Measurements from ENCODE around the gene ATP5IF1.
A peak's percentile ranks its signal among the peaks of the same experiment; 100 is the strongest.

ATP5IF1 gene

GRCh38 chr1:28200234-28200873, 35.6 kb upstream of the ATP5IF1 start:
- Histone ChIP-seq H3K4me1 (ENCODE audit: control insufficient read depth, insufficient read depth, low read length, poor library complexity, severe bottlenecking) (peaks cover 4% of the 10 kb centered on the region), H3K27ac (ENCODE audit: low read depth, low read length, severe bottlenecking) (no peak overlapping the region), H3K36me3 (ENCODE audit: control insufficient read depth, insufficient read depth, low read length) (peaks cover 69% of the 10 kb centered on the region), H3K9me3 (ENCODE audit: control insufficient read depth, low read length) (no peaks in the 10 kb centered on the region), H3K4me3 (ENCODE audit: extremely low read depth, insufficient read depth, low read length, poor library complexity, severe bottlenecking) (no peak overlapping the region)
- WGBS, 2 experiments (ENCODE audit: insufficient coverage in 2 of 2): 90 to 100% methylated on average over 1 to 4 of the region's 6 CpGs

GRCh38 chr1:28205243-28205642, 30.7 kb upstream of the ATP5IF1 start:
- no peaks in the 10 kb centered on the region for H3K4me1 ChIP-seq (ENCODE audit: control insufficient read depth, insufficient read depth, low read length, poor library complexity, severe bottlenecking)
- no peak overlapping the region for H3K27ac ChIP-seq (ENCODE audit: low read depth, low read length, severe bottlenecking)
- no peaks in the 10 kb centered on the region for H3K9me3 ChIP-seq (ENCODE audit: control insufficient read depth, low read length)
- WGBS, 2 experiments (ENCODE audit: insufficient coverage in 2 of 2): 92 to 93% methylated on average over 4 of the region's 4 CpGs
- H3K36me3 ChIP-seq (ENCODE audit: control insufficient read depth, insufficient read depth, low read length): peaks cover 88% of the 10 kb centered on the region
- no peak overlapping the region for H3K4me3 ChIP-seq (ENCODE audit: extremely low read depth, insufficient read depth, low read length, poor library complexity, severe bottlenecking)

- WGBS, 2 experiments (ENCODE audit: insufficient coverage in 2 of 2): 56 to 71% methylated on average over 1 to 2 of the region's 4 CpGs
- no peak overlapping the region for H3K4me3 ChIP-seq (ENCODE audit: extremely low read depth, insufficient read depth, low read length, poor library complexity, severe bottlenecking)
- no peak overlapping the region for H3K27ac ChIP-seq (ENCODE audit: low read depth, low read length, severe bottlenecking)
- no peaks in the 10 kb centered on the region for H3K4me1 ChIP-seq (ENCODE audit: control insufficient read depth, insufficient read depth, low read length, poor library complexity, severe bottlenecking)
- H3K9me3 ChIP-seq (ENCODE audit: control insufficient read depth, low read length): no peaks in the 10 kb centered on the region
- H3K36me3 ChIP-seq (ENCODE audit: control insufficient read depth, insufficient read depth, low read length): peaks cover 87% of the 10 kb centered on the region
Observed at GRCh38 chr1:28208818-28209441, 27.0 kb upstream of the ATP5IF1 start.

- no peak overlapping the region for H3K27ac ChIP-seq (ENCODE audit: low read depth, low read length, severe bottlenecking)
- H3K36me3 ChIP-seq (ENCODE audit: control insufficient read depth, insufficient read depth, low read length): peaks cover 85% of the 10 kb centered on the region
- H3K9me3 ChIP-seq (ENCODE audit: control insufficient read depth, low read length): no peaks in the 10 kb centered on the region
- H3K4me3 ChIP-seq (ENCODE audit: extremely low read depth, insufficient read depth, low read length, poor library complexity, severe bottlenecking): no peak overlapping the region
- WGBS, 2 experiments (ENCODE audit: insufficient coverage in 2 of 2): 86 to 100% methylated on average over 1 of the region's 1 CpG
- no peaks in the 10 kb centered on the region for H3K4me1 ChIP-seq (ENCODE audit: control insufficient read depth, insufficient read depth, low read length, poor library complexity, severe bottlenecking)
Observed at GRCh38 chr1:28209700-28210099, 26.2 kb upstream of the ATP5IF1 start.

- H3K36me3 ChIP-seq (ENCODE audit: control insufficient read depth, insufficient read depth, low read length): peaks cover 61% of the 10 kb centered on the region
- no peak overlapping the region for H3K4me3 ChIP-seq (ENCODE audit: extremely low read depth, insufficient read depth, low read length, poor library complexity, severe bottlenecking)
- no peak overlapping the region for H3K27ac ChIP-seq (ENCODE audit: low read depth, low read length, severe bottlenecking)
- H3K4me1 ChIP-seq (ENCODE audit: control insufficient read depth, insufficient read depth, low read length, poor library complexity, severe bottlenecking): no peaks in the 10 kb centered on the region
- WGBS, 2 experiments (ENCODE audit: insufficient coverage in 2 of 2): 63 to 71% methylated on average over 1 to 2 of the region's 2 CpGs
- no peaks in the 10 kb centered on the region for H3K9me3 ChIP-seq (ENCODE audit: control insufficient read depth, low read length)
Observed at GRCh38 chr1:28213315-28213714, 22.6 kb upstream of the ATP5IF1 start.

DNA sequence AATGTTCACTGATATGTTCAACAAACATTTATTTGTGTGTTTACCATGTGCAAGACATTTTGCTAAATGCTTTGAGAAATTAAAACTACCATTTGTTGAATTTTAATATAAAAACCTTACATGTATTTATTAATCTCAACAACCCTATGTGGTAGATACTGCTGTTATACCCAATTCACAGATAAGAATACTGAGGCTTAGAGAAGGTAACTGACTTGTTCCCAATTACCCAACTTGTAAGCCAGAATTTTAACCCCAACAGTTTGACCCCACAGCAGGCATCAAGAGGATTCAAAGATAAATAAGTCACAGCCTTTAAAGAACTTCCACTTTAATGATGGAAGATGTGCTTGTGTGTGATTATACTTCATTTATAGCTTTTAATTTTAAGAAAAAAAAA, 6.8 kb upstream of the ATP5IF1 start:
- peaks cover 65% of the 10 kb centered on the region for H3K36me3 ChIP-seq (ENCODE audit: control insufficient read depth, insufficient read depth, low read length)
- no peak overlapping the region for H3K4me3 ChIP-seq (ENCODE audit: extremely low read depth, insufficient read depth, low read length, poor library complexity, severe bottlenecking)
- H3K4me1 ChIP-seq (ENCODE audit: control insufficient read depth, insufficient read depth, low read length, poor library complexity, severe bottlenecking): peaks cover 13% of the 10 kb centered on the region
- no peak overlapping the region for H3K27ac ChIP-seq (ENCODE audit: low read depth, low read length, severe bottlenecking)
- no peaks in the 10 kb centered on the region for H3K9me3 ChIP-seq (ENCODE audit: control insufficient read depth, low read length)

GRCh38 chr1:28229996-28230395, 5.9 kb upstream of the ATP5IF1 start:
- WGBS, 2 experiments (ENCODE audit: insufficient coverage in 2 of 2): 80% methylated on average over 1 of the region's 2 CpGs; no CpG with 5 or more reads in 1 of the 2 experiments
- peaks cover 13% of the 10 kb centered on the region for H3K4me1 ChIP-seq (ENCODE audit: control insufficient read depth, insufficient read depth, low read length, poor library complexity, severe bottlenecking)
- H3K36me3 ChIP-seq (ENCODE audit: control insufficient read depth, insufficient read depth, low read length): peaks cover 58% of the 10 kb centered on the region
- peak overlapping the region; percentile 29 for H3K27ac ChIP-seq (ENCODE audit: low read depth, low read length, severe bottlenecking)
- H3K9me3 ChIP-seq (ENCODE audit: control insufficient read depth, low read length): no peaks in the 10 kb centered on the region
- H3K4me3 ChIP-seq (ENCODE audit: extremely low read depth, insufficient read depth, low read length, poor library complexity, severe bottlenecking): no peak overlapping the region

- peak within 1 kb of the TSS; percentile 99 for H3K4me3 ChIP-seq (ENCODE audit: extremely low read depth, insufficient read depth, low read length, poor library complexity, severe bottlenecking)
- peaks cover 44% of the 10 kb centered on the region for H3K36me3 ChIP-seq (ENCODE audit: control insufficient read depth, insufficient read depth, low read length)
- H3K4me1 ChIP-seq (ENCODE audit: control insufficient read depth, insufficient read depth, low read length, poor library complexity, severe bottlenecking): peaks cover 21% of the 10 kb centered on the region
- peak within 1 kb of the TSS; percentile 83 for H3K27ac ChIP-seq (ENCODE audit: low read depth, low read length, severe bottlenecking)
- H3K9me3 ChIP-seq (ENCODE audit: control insufficient read depth, low read length): no peaks in the 10 kb centered on the region
- 0% methylated on average over 34 to 35 of the region's 40 CpGs for WGBS, 2 experiments (ENCODE audit: insufficient coverage in 2 of 2)
Observed at GRCh38 chr1:28232558-28233263, 3.2 kb upstream of the ATP5IF1 start, which contains the start of gene DNAJC8. TSS of gene DNAJC8 (minus strand) at chr1:28233029. CDS start at chr1:28232998, 31 bp downstream.

DNA sequence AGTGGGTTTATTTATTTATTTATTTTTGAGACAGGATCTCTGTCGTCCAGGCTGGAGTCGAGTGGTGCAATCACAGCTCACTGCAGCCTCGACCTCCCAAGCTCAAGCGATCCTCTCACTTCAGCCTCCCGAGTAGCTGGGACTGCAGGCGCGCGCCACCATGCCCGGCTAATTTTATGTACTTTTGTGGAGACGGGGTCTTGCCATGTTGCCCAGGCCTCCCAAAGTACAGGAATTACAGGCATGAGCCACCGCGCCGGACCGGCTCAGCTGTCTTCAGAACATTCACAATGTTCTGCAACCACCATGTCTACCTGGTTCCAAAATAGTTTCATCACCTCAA, 2.7 kb upstream of the ATP5IF1 start:
- no peaks in the 10 kb centered on the region for H3K9me3 ChIP-seq (ENCODE audit: control insufficient read depth, low read length)
- H3K36me3 ChIP-seq (ENCODE audit: control insufficient read depth, insufficient read depth, low read length): peaks cover 44% of the 10 kb centered on the region
- 79 to 81% methylated on average over 14 of the region's 14 CpGs for WGBS, 2 experiments (ENCODE audit: insufficient coverage in 2 of 2)
- H3K27ac ChIP-seq (ENCODE audit: low read depth, low read length, severe bottlenecking): no peak overlapping the region
- H3K4me3 ChIP-seq (ENCODE audit: extremely low read depth, insufficient read depth, low read length, poor library complexity, severe bottlenecking): peak overlapping the region; percentile 99
- H3K4me1 ChIP-seq (ENCODE audit: control insufficient read depth, insufficient read depth, low read length, poor library complexity, severe bottlenecking): peaks cover 21% of the 10 kb centered on the region

DNA sequence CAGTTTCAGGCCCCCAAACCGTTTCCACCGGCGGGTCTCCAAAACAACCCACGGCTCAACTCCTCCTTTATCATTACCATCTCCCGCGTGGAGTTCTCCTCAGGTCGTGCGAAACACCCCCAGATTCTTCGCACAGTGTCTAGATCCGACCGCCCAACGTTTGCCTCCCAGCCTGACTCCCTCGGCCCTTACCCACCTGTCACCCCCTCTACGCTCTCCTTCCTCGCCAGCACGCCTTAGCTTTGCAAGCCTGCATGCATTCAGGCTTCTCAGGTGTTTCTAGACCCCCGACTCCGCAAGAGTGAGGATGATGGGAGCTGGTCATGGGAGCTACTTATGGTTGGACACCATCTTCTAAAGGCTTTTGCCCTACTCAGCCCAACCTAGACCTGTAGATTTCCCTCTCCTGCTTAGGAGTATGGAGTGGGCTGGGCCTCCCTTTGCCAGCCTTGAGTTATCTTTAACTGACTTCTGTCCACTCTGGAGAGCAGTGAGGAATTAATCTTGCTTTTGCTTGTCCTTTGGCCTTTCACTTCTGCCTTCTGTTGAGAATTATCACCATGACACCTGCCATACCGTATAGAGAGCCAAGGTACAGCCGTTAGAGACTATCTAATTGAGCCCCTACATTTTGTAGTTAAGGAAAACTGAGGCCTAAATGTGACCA, 865 bp downstream of the ATP5IF1 start:
- peaks cover 9% of the 10 kb centered on the region for H3K4me1 ChIP-seq (ENCODE audit: control insufficient read depth, insufficient read depth, low read length, poor library complexity, severe bottlenecking)
- peaks cover 24% of the 10 kb centered on the region for H3K36me3 ChIP-seq (ENCODE audit: control insufficient read depth, insufficient read depth, low read length)
- H3K27ac ChIP-seq (ENCODE audit: low read depth, low read length, severe bottlenecking): no peak overlapping the region
- H3K4me3 ChIP-seq (ENCODE audit: extremely low read depth, insufficient read depth, low read length, poor library complexity, severe bottlenecking): peak overlapping the region; percentile 97
- WGBS, 2 experiments (ENCODE audit: insufficient coverage in 2 of 2): 9 to 16% methylated on average over 11 to 14 of the region's 20 CpGs
- H3K9me3 ChIP-seq (ENCODE audit: control insufficient read depth, low read length): no peaks in the 10 kb centered on the region

Data from mesodermal cell (in vitro differentiated cells).